ENCODE data around the gene PPP3CA.

- no peak for TF ChIP-seq CTCF (IDR thresholded peaks at IDR 0.05; ENCODE audit: low read length)
- no peak for TF ChIP-seq EZH2 (IDR thresholded peaks at IDR 0.05; ENCODE audit: borderline replicate concordance, low read length)
These were observed 58.0 kb downstream of the PPP3CA start for GRCh38 chr4:101289306-101289705.
